Left colon (tissue), 2 donors: ENCODE measurements around the gene RD3L. TPM values are rescaled to one million over a fixed set of nuclear protein-coding genes. Genes with fewer than 3 reads are reported as not detected.
A peak's percentile ranks its signal among the peaks of the same experiment; 100 is the strongest.
"Not testable (repeated sequence)": the region's sequence is repeated elsewhere in the genome, so short reads cannot be mapped to it uniquely, and the experiment has no call there.

Experiments used
- ATAC-seq: fragments of 200-7000 bp; cut with Tn5 transposase; one replicate; pipeline ENCODE4 v1.9.1; 2020; ENCODE audit warnings: mild to moderate bottlenecking, moderate library complexity
- DNase-seq, 2 donors: peaks; one replicate each; pipeline ENCODE4 v3.0.0-alpha.2; 2020
- intact Hi-C, 2 donors: fragments of 100-400 bp; cut with DNase I in 1 of 2; cut with micrococcal nuclease in 1 of 2; formaldehyde crosslinking; loops; one replicate each; pipeline versions ENCODE4 v1.11.2 to v1.14.0; 2022; cut with DNase I, micrococcal nuclease
- total RNA-seq, 2 donors: library from RNA; stranded (reverse); fragmentation: NEBNext Ultra II Directional; extraction: Animal tissue kit (Norgen Biotek cat#: 25700); gene quantifications; one replicate each; pipeline ENCODE4 v1.2.1, GENCODE V29; 2021
- donor health status: DM: no; HTN: no; CAD: no.
- donor health status: DM: yes; HTN: yes; CAD: no.

The RD3L gene
- total RNA-seq, 2 donors from 2014 or later, result not detected

DNA sequence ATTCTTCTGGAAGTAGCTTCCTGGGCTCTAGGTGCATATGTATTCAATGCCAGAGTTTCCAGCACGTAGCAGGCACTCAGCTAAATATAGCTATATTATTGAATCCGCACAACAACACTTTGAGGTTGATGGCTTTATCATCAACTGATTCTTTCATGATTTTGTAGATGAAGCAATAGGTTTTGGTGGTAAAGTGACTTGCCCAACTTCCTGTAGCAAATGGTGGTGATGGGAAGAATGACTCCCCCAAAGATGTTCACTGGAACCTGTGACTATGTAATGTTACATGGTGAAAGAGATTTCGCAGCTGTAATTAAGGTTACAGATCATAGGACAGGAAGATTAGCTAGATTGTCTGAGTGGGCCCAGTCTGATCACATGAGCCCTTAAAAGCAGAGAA, 10.9 kb downstream of the RD3L start:
- intact Hi-C loops, result no loop called here
- ATAC-seq (no peak), DNase-seq (no peak)

DNA sequence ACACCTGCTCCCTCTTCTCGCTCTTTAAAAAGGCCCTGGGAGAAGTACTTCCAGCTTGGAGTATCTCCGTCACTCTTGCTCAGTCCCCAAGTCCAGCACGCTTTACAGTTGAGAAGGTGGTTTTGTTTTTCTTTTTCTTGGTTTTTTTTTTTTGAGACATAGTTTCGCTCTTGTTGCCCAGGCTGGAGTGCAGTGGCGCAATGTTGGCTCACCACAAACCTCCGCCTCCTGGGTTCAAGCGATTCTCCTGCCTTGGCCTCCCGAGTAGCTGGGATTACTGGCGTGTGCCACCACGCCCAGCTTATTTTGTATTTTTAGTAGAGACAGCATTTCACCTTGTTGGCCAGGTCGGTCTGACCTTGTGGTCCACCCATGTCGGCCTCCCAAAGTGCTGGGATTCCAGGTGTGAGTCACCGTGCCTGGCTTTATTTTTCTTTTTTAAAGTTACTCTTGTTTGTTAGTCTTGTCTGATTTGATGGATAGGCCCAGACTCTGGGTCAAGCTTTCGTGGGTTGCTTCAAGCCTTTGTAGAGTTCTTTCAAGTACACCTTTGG, 12.2 kb downstream of the RD3L start:
- ATAC-seq (no peak), DNase-seq (no peak)
- intact Hi-C loops, result no loop called here

DNA sequence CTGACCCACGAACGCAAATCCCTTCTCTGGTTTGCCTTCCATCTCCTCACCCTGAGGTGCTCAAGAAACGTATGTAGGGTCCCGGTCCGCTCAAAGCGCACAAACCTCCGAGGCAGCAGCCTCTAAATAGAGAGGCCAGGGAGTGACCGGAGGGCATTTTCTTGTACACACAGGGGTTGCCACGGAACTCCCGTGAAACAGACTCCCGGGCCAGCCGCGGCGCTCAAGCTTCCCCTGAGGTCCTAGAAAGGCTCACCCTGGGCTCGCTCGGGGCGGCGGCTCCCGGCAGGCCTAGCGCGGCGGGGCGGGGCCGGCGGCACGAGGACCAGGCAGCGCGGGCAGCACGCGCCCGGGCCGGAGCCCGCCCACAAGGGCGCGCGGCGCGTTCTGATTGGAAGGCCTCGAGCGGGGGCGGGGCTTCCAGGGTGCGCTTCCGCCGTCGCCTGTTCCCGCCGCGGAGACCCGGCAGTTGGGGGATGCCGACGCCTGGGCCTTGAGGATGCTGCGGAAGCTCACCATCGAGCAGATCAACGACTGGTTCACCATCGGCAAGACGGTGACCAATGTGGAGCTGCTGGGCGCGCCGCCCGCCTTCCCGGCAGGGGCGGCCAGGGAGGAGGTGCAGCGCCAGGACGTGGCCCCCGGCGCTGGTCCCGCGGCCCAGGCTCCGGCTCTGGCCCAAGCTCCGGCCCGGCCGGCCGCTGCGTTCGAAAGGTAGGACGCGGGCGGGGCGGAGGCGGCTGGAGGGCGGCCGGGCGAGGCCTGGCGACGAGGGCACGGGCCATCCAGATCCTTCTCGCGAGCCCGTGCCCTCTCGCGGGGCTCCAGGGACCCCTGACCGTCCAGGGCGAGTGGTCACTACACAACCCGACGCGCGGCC, 14.1 kb downstream of the RD3L start, which contains the start of gene TDRD9:
Gene TDRD9, plus strand, starts transcription at position 446 of the 880 bp plus-strand sequence. Its CDS starts 54 bp downstream, at position 500.
- no peak for DNase-seq

DNA sequence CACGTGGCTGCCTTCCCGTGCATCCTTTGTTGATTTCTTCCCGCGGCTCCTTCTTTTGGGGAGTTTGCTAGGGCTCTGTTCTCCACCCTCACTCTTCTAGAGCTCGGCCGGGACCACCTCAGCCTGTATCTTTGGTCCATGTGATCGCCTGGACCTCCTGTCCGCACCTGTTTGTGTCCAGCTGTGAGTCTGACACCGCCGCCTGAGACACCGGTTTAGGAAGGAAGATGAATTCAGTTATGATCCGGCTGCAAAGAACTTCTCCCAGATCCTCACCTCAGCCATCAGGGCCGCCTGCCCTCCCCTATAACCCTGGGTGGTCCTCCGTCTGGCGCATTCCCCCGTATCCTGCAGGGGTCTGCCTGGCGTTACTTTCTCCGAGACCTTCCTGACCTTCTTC, 14.8 kb downstream of the RD3L start:
- ATAC-seq (no peak), DNase-seq (no peak)
- intact Hi-C loops, result no loop called here

More for the DNA sequence above, 14.1 kb downstream of the RD3L start, which contains the start of gene TDRD9:
- intact Hi-C loops, result no loop called here
- no peak for ATAC-seq

DNA sequence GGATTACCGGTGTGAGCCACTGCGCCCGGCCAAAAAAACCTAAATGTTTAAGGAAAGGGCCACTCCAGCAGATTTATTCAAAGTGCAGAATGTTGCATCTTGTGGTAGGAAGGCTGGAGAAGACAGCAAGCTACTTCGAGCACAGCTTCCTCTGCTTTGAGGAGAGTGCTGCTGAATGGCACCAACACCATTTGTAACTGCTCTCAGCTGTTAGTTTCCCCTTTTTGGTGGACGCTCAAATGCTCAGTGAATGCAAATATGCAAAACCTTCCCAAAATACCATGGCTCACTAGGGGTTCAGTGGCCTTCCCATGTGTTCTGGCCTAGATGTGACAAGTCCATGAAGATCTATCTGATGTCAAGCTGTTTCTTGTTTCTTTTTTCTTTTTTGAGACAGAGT, 17.0 kb downstream of the RD3L start:
- intact Hi-C loops, result no loop called here
- no peak for DNase-seq
- ATAC-seq, result no peak

DNA sequence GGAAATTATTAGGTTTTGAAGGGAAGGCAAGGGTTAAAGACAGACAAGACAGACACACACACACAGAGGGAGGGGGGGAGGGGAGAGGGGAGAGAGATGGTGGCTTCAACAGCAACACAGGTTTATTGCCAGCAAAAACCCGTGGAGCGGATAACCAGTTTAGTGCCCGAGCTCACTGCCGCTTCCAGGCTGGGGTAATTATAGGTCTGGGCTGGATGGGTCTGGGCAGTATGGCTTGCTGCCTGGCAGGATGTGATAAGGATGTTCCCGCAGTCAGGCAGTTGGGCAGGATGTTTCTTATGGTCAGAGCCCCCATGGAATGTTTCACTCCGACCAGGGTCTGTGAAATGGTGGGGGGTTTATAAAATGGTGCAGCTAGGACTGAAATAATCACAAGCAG, 18.5 kb downstream of the RD3L start:
- DNase-seq (no peak), ATAC-seq (no peak)
- intact Hi-C loops, result no loop called here

DNA sequence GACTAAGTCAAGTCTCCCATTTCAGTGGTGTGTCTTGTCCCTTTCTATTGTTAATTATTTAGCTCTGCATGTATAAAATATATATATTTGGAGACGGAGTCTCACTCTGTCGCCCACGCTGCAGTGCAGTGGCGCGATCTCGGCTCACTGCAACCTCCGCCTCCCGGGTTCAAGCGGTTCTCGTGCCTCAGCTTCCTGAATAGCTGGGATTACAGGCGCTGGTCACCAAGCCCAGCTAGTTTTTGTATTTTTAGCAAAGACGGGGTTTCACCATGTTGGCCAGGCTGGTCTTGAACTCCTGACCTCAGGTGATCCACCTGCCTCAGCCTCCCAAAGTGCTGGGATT, 20.5 kb downstream of the RD3L start:
- DNase-seq, ATAC-seq, intact Hi-C loops: not testable (repeated sequence)

DNA sequence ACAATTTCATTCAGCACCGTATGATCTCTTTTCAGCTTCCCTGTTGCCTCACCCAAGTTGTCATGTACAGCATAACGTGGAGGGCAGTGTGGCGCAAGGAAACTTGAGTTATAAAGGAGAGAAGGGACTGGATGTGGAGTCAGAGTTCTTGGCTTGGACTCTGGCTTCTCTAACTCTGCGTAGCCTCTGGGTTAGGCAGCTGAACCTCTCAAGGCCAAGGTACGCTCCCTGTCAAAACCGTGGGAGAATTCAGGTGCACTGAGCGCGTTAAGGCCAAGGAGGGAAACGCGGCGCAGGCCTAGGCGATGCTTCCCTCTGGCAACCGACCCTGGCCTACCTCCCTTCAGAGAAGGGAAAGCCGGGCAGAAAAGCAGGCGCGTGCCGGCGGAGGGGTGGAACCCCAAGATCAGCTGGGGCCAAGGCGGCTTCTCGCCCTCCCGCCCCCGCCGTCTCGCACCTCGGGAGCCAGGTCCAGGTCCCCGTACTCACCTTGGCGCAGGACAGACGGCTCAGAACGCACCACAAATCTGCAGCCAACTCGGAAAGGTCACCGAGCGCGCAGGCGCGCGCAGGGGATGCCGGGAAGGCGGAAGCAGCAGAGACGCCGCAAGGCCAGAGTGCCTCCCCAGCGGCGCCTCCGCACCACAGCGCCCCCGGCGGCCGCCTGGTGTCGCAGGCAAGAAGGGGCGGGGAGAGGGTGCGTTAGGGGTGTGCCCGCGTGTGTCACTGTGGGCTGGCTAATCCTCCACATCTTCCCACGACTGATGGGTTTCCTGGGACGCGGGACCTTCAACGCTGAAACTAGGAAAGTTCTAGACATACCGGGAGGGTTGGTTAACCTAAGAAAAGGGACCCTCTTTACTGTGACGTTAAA, 21.1 kb downstream of the RD3L start:
- intact Hi-C loops, result no loop called here
- peak; percentile 92 for DNase-seq
- ATAC-seq, result peak; percentile 91

DNA sequence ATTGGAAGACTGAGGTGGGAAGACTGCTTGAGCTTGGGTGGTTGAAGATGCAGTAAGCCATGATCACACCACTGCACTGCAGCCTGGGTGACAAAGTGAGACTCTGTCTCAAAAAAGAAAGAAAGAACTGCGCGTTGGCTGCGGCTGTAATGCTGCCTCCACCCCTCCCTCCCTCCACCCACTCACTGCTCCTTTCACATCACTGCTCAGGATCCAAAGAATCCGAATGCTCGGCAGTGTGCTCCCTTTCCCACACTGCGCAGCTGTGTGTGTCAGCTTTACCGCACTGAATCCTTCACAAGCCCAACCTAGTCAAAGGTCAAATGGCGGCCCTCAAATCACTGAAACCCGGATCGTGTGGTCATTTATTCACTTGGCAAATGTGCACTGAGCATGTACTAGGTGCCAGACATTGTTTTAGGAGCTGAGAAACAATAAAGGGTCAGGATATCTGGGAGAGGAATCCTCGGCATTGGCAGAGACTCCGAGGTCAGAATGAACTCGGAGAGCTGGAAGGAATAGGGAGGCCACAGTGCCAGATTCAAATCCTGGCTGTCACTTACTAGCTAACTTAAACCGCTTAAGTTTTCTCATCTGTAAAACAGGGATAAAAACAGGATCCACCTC, 25.6 kb downstream of the RD3L start:
- intact Hi-C loops, result loop anchor here in 1 of 2 donors (10.0 kb wide), 1 partner anchor 102 kb away; no protein-coding TSS in a partner anchor
- no peak for ATAC-seq
- DNase-seq, result no peak

DNA sequence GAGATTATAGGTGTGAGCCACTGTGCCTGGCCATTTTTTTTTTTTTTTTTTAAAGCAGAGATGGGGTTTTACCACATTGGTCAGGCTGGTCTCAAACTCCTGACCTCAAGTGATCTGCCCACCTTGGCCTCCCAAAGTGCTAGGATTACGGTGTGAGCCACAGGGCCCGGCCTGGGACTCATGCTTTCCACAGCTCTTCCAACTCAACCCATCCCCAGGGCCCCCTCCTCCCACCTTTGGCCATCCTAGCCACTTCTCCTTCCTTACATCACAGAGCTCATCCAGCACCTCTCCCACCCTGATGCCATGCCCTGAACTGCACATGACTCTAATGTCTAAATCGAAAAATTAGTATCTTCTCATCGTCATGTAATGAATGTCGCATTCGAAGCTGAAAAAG, 26.7 kb downstream of the RD3L start:
- DNase-seq (no peak), ATAC-seq (no peak)
- intact Hi-C loops, result loop anchor here in 1 of 2 donors (10.0 kb wide), 1 partner anchor 101 kb away; no protein-coding TSS in a partner anchor

DNA sequence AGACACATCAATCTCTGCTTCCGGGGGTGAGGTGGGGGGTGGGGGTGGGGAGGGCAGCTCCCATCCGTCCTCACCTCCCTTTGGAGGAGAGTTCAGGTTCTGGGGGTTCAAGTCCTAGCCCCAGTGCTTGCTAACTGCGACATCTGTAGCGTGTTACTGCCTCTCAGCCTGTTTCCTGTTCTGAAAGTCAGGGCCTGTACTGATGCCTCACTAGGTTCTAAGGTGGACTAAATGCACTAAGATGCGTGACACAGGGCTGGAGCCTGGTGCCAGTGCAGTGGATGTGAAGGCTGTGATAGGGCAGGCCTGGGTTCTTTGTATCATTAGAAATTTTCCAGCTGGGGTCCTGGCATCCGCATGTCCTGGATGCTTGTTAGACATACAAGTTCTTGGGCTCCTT, 31.3 kb downstream of the RD3L start:
- no peak for DNase-seq
- intact Hi-C loops, result loop anchor here (5.0 to 10.0 kb wide), 2 partner anchors 96 to 104 kb away; no protein-coding TSS in a partner anchor
- no peak for ATAC-seq

DNA sequence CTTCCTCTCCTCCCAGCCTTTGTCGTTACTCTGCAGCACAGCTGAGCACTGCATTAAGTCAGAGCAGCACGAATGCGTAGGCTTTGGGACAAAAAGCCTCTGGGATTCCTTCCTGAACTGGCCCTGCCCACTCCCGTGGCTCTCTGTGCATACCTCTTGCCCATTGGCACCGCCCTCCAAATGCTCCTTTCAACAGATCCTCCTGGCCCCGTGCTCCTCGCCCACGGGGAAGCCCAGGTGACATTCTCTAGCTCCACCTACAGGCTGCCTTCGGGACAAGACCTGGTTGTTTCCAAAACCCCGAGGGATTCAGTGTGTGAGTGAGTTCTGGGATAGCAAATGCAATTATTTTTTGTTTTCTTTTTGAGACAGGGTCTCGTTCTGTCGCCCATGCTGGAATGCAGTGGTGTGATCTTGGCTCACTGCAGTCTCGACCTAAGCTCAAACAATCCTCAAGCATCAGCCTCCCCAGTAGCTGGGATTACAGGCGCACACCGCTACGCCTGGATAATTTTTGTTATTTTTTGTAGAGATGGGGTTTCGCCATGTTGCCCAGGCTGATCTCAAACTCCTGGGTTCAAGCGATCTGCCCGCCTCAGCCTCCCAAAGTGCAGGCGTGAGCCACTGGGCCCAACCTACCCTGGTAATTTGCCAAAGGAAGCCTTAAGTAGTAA, 31.9 kb downstream of the RD3L start:
- peak; percentile 88 to 90 for DNase-seq
- ATAC-seq, result peak; percentile 100
- intact Hi-C loops, result loop anchor here (5.0 to 10.0 kb wide), 2 partner anchors 96 to 103 kb away; no protein-coding TSS in a partner anchor

DNA sequence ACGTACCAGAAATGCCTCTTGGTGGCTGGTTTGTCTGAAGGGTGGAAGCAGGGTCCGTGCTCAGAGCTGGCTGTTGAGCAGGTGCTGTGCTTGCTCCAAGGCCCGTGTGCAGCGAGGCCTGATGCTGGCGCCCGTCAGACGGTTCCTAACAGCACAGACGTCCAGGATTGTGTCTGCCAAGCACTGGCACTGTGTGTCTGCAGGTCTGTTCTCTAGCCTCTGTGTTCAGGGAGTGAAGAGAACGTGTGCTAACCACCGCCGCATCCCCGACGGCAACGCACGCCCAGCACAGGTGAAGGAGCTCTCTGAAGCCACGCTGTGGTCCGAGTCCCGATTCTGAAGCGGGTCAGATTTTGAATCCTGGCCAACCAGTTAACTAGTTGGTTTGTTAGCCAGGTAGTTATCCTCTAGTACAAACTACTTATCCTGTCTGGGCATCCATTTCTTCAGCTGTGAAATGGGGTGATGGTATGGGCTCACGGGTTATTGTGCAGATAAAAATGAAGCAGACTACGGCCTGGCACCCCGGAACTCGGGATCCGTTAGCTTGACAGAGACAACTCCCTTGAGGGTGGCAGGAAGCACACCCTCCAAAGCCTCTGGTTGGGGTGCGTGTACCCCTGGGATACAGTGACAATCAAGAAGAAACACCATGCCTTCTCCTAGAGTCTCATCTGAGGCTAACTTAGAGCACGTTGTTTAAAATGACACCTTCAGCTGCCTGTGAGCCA, 32.6 kb downstream of the RD3L start:
- ATAC-seq, result no peak
- no peak for DNase-seq
- intact Hi-C loops, result loop anchor here (5.0 to 10.0 kb wide), 3 partner anchors 95 to 115 kb away; no protein-coding TSS in a partner anchor

DNA sequence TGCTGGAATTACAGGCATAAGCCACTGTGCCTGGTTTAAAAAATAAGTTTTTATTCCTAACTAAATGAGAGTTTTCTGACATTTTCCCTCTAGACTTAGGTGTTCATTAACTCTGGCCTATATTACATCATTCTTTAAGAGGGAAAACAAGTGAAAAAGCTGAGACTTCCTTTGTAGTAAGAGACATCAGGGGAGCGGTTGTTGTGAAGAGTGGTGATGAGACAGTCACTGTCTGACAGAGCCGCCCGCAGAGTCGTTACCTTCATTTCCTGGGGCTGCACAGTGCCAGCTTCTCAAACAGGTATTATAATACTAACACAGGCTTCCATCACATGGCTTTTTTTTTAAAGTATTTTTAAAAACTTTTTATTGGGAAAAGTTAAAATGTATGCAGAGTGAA, 33.7 kb downstream of the RD3L start:
- intact Hi-C loops, result loop anchor here in 1 of 2 donors (10.0 kb wide), 1 partner anchor 114 kb away; no protein-coding TSS in a partner anchor
- DNase-seq (no peak), ATAC-seq (no peak)

DNA sequence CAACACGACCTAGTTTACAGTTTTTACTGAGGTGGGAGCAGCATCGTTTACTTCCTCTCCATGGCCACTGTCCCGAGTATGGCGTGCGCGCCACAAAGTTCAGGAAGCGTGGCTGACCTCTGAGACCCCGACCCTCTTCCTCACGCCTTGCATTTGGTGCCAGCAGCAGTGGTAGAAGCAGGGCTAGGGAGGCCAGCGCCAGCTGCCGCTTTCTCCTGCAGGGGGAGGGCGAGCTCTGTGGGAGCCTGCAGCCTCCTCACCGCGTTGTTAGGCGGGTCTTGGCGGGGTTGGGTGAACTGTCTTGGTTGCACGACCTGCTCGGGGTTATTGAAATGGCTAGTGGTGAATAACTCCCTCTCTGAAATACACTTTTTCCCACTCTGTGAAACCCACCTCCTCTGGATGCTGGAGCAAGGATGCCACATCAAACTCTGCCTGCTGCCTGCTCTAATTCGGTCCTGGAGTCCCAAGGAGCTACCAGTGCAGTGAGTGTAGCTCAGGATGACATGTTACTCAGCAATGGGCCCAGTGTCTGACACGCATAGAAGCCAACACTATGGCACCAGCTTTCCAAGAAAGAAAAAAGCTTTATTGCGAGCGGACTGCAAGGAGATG, 36.4 kb downstream of the RD3L start:
- intact Hi-C loops, result loop anchor here in 1 of 2 donors (10.0 kb wide), 1 partner anchor 111 kb away; no protein-coding TSS in a partner anchor
- ATAC-seq (no peak), DNase-seq (no peak)

DNA sequence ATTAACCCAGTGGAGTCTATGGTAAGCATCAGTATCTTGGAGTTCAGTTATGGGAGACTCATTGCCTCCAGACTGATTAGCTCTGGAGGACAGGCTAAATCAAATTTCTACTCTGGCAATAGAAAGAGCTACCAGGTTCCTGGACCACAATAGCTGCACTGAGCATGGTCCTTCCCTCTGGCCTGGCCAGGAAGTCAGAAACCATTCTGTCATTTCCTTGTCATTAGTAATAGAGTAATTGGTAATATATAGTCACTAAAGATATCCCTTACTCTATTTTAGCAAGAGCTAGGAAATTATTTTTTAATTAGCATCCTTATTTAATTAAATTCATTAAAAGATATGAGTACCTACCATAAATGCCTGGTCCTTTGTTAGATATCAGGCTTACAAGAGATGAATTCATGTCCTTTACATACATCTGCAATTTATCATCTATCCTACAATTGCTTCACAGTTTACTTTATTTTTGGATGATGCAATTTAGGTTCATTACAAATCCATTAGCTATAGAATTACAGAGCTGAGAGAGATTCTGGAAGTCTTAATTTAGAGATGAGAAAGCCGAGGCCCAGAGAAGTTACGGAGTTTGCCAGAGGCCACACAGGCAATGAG, 37.7 kb downstream of the RD3L start:
- intact Hi-C loops, result loop anchor here in 1 of 2 donors (10.0 kb wide), 1 partner anchor 110 kb away; no protein-coding TSS in a partner anchor
- DNase-seq, result no peak

More for the DNA sequence above, 37.7 kb downstream of the RD3L start:
- no peak for ATAC-seq
